Measurements from ENCODE around the gene CD300LB.
A peak's percentile ranks its signal among the peaks of the same experiment; 100 is the strongest.

DNA sequence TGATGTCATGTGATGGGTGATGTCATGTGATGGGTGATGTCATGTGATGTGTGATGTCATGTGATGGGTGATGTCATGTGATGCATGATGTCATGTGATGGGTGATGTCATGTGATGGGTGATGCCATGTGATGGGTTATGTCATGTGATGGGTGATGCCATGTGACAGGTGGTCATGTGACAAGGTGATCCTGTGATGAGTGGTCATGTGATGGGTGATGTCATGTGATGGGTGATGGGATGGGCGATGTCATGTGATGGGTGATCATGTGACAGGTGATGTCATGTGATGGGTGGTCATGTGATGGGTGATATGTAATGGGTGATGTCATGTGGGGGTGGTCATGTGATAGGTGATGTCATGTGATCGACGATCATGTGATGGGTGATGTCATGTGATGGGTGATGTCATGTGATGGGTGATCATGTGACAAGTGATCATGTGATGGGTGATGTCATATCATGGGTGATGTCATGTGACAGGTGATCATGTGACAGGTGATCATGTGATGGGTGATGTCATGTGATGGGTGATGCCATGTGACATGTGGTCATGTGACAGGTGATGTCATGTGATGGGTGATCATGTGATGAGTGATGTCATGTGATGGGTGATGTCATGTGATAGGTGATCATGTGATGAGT lies 17.2 kb downstream of the CD300LB start:
- TF ChIP-seq NFE2L1 (CRISPR knock-in tag; IDR thresholded peaks at IDR 0.05), result no peak
- TF ChIP-seq, protein P1, sequence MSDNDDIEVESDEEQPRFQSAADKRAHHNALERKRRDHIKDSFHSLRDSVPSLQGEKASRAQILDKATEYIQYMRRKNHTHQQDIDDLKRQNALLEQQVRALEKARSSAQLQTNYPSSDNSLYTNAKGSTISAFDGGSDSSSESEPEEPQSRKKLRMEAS (CRISPR knock-in tag; IDR thresholded peaks at IDR 0.05), result no peak
- TF ChIP-seq, protein P2, sequence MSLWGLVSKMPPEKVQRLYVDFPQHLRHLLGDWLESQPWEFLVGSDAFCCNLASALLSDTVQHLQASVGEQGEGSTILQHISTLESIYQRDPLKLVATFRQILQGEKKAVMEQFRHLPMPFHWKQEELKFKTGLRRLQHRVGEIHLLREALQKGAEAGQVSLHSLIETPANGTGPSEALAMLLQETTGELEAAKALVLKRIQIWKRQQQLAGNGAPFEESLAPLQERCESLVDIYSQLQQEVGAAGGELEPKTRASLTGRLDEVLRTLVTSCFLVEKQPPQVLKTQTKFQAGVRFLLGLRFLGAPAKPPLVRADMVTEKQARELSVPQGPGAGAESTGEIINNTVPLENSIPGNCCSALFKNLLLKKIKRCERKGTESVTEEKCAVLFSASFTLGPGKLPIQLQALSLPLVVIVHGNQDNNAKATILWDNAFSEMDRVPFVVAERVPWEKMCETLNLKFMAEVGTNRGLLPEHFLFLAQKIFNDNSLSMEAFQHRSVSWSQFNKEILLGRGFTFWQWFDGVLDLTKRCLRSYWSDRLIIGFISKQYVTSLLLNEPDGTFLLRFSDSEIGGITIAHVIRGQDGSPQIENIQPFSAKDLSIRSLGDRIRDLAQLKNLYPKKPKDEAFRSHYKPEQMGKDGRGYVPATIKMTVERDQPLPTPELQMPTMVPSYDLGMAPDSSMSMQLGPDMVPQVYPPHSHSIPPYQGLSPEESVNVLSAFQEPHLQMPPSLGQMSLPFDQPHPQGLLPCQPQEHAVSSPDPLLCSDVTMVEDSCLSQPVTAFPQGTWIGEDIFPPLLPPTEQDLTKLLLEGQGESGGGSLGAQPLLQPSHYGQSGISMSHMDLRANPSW (CRISPR knock-in tag; conservative IDR thresholded peaks at IDR 0.05; ENCODE audit: low read depth), result no peak
- TF ChIP-seq, protein P3, sequence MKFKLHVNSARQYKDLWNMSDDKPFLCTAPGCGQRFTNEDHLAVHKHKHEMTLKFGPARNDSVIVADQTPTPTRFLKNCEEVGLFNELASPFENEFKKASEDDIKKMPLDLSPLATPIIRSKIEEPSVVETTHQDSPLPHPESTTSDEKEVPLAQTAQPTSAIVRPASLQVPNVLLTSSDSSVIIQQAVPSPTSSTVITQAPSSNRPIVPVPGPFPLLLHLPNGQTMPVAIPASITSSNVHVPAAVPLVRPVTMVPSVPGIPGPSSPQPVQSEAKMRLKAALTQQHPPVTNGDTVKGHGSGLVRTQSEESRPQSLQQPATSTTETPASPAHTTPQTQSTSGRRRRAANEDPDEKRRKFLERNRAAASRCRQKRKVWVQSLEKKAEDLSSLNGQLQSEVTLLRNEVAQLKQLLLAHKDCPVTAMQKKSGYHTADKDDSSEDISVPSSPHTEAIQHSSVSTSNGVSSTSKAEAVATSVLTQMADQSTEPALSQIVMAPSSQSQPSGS (CRISPR knock-in tag; IDR thresholded peaks at IDR 0.05; ENCODE audit: borderline replicate concordance, low read depth), result no peak
- no peak for TF ChIP-seq MXD4 (CRISPR knock-in tag; IDR thresholded peaks at IDR 0.05; ENCODE audit: borderline replicate concordance)
- TF ChIP-seq, protein P4, sequence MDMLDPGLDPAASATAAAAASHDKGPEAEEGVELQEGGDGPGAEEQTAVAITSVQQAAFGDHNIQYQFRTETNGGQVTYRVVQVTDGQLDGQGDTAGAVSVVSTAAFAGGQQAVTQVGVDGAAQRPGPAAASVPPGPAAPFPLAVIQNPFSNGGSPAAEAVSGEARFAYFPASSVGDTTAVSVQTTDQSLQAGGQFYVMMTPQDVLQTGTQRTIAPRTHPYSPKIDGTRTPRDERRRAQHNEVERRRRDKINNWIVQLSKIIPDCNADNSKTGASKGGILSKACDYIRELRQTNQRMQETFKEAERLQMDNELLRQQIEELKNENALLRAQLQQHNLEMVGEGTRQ (CRISPR knock-in tag; IDR thresholded peaks at IDR 0.05), result peak; percentile 86; the same call in 1 of the 2 replicates
- TF ChIP-seq, protein P5, sequence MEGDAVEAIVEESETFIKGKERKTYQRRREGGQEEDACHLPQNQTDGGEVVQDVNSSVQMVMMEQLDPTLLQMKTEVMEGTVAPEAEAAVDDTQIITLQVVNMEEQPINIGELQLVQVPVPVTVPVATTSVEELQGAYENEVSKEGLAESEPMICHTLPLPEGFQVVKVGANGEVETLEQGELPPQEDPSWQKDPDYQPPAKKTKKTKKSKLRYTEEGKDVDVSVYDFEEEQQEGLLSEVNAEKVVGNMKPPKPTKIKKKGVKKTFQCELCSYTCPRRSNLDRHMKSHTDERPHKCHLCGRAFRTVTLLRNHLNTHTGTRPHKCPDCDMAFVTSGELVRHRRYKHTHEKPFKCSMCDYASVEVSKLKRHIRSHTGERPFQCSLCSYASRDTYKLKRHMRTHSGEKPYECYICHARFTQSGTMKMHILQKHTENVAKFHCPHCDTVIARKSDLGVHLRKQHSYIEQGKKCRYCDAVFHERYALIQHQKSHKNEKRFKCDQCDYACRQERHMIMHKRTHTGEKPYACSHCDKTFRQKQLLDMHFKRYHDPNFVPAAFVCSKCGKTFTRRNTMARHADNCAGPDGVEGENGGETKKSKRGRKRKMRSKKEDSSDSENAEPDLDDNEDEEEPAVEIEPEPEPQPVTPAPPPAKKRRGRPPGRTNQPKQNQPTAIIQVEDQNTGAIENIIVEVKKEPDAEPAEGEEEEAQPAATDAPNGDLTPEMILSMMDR (IDR thresholded peaks at IDR 0.05), result no peak
- TF ChIP-seq, protein P6, sequence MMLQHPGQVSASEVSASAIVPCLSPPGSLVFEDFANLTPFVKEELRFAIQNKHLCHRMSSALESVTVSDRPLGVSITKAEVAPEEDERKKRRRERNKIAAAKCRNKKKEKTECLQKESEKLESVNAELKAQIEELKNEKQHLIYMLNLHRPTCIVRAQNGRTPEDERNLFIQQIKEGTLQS (CRISPR knock-in tag; conservative IDR thresholded peaks at IDR 0.05), result no peak; the same call in 1 of the 2 replicates
